Transverse colon (tissue), 4 donors: ENCODE data around the gene SMIM9. TPM values are rescaled to one million over a fixed set of nuclear protein-coding genes. Genes with fewer than 3 reads are reported as not detected.
A peak's percentile ranks its signal among the peaks of the same experiment; 100 is the strongest.
"Not testable (repeated sequence)": the region's sequence is repeated elsewhere in the genome, so short reads cannot be mapped to it uniquely, and the experiment has no call there.

Source experiments
- DNase-seq: peaks from one replicate; pipeline ENCODE4 v3.0.0-alpha.2; 2019
- H3K27ac ChIP-seq, 4 donors: fragments of 200-600 bp; sonication (generic); 2 replicates each; pipeline ENCODE4 v1.5.1; 2016 to 2018; ENCODE audit warnings: inconsistent platforms in 4 of 4
- H3K27me3 ChIP-seq: fragments of 200-600 bp; sonication (generic); 2 replicates; pipeline ENCODE4 v1.5.1; 2017; ENCODE audit warnings: inconsistent platforms
- H3K36me3 ChIP-seq, 4 donors: fragments of 200-600 bp; sonication (generic); 2 replicates each; pipeline ENCODE4 v1.5.1; 2017 to 2019; ENCODE audit warnings: inconsistent platforms in 4 of 4
- H3K4me1 ChIP-seq, 4 donors: fragments of 200-600 bp; sonication (generic); 2 replicates each; pipeline ENCODE4 v1.5.1; 2017 to 2020; ENCODE audit warnings: inconsistent platforms in 4 of 4
- H3K4me3 ChIP-seq, 4 donors: fragments of 200-600 bp; sonication (generic); 1 replicate in 1 of 4; 2 replicates in 3 of 4; pipeline versions ENCODE4 v1.5.1 to v1.6.1; 2017 to 2019; ENCODE audit warnings: inconsistent platforms in 4 of 4
- H3K9me3 ChIP-seq, 2 donors: fragments of 200-600 bp; sonication (generic); 2 replicates each; pipeline ENCODE4 v1.5.1; 2017 to 2019; ENCODE audit warnings: inconsistent platforms in 2 of 2
- EP300 ChIP-seq: sonication (generic); formaldehyde crosslinking; IDR thresholded peaks from one replicate; pipeline ENCODE4 v1.6.1; 2017; ENCODE audit warnings: antibody characterized with exemption, low read depth
- POLR2A ChIP-seq: fragments of 450-650 bp; IDR thresholded peaks from one replicate; pipeline ENCODE4 v1.6.1; 2016; ENCODE audit warnings: antibody characterized with exemption, mild to moderate bottlenecking, moderate library complexity
- POLR2AphosphoS5 ChIP-seq, 3 donors: sonication (generic); formaldehyde crosslinking; IDR thresholded peaks; one replicate each; pipeline ENCODE4 v1.6.1; 2016; ENCODE audit warnings: antibody characterized with exemption in 3 of 3
- WGBS, 2 donors: methylation state at CpG; one replicate each; pipeline ENCODE4 v1.1.5; 2018; ENCODE audit warnings: low coverage in 1 of 2; 5-methylcytosine and 5-hydroxymethylcytosine counted together
- in situ Hi-C, 4 donors: fragments of 200-750 bp; cut with MboI; loops; one replicate each; pipeline versions ENCODE4 v1.15.0 to v1.15.1; 2017; ENCODE audit warnings: low sequenced_read_pairs in 3 of 4, low pct_ligation_motif_present in 1 of 4, low pct_unique_long_range_greater_than_20kb in 1 of 4
- intact Hi-C: fragments of 100-400 bp; cut with DNase I; formaldehyde crosslinking; loops from one replicate; pipeline ENCODE4 v1.15.1; 2023; ENCODE audit warnings: low total_unique reads
- total RNA-seq, 4 donors: library from RNA; depleted of rRNA; stranded (reverse); fragments of >200 nt; gene quantifications; one replicate each; pipeline ENCODE4 v1.1.0, GENCODE V29; 2016
- TF ChIP-seq, protein P1 (sequence below), 5 experiments: fragments of 200-600 bp in 3 of 5; fragments of 450-650 bp in 2 of 5; sonication (generic) in 3 of 5; IDR thresholded peaks; 1 replicate in 2 of 5; 2 replicates in 3 of 5; pipeline ENCODE4 v1.5.1; 2016 to 2017; ENCODE audit warnings: antibody characterized with exemption in 5 of 5, inconsistent platforms in 3 of 5, mild to moderate bottlenecking in 2 of 5, moderate library complexity in 1 of 5

SMIM9 gene
- total RNA-seq, 4 donors from 2014 or later: not detected

DNA sequence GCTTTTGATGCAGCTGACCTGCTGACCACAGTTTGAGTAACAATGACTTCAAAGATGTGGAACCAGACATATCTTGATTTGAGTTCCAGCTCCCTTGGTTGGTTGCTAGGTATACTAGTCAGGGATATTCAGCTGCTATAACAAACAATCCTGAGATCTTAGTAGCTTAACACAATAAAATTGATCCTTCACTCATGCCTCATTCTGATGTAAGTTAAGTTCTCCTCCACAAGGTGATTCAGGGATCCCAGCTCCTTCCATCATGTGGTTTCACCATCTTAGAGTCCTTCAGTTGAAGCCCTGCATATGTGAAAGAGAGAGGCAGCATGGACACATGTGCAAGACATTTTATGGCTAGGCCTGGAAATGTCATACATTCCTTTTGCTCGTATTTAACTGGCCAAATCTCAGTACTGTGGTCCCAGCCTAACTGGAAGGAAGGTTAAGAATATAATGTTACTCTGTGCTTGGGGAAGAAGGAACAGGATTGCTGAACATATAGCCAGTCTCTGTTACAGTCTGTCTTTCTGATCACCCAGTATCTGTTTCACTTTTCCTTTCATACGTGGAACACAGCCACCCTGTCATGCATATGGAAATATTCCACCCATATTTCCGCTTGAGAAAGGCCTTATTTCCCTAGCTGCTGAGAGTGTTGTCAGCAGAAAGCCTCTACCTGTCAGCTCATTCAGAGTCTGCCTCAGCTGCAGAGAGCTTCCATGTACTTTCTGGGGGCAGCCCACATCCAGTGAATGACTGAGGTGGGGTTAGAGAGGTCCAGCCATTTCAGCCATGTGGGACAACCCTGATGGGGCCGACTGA, 7.1 kb downstream of the SMIM9 start:
- Histone ChIP-seq H3K36me3 (no peaks in the 10 kb centered on the region), H3K27me3 (no peaks in the 10 kb centered on the region), H3K4me3 (no peak overlapping the region), H3K27ac (peak overlapping the region in 3 of 4 donors; percentile 28 to 45 (median 28)), H3K9me3 (no peaks in the 10 kb centered on the region), H3K4me1 (no peaks in the 10 kb centered on the region)
- no peak for DNase-seq
- WGBS, 2 donors: 51% methylated on average over 4 of the region's 4 CpGs; no CpG with 5 or more reads in 1 of the 2 donors
- TF ChIP-seq EP300 (no peak), POLR2A (no peak), POLR2AphosphoS5 (IDR thresholded peaks at IDR 0.05) (no peak)
- TF ChIP-seq, protein P1, sequence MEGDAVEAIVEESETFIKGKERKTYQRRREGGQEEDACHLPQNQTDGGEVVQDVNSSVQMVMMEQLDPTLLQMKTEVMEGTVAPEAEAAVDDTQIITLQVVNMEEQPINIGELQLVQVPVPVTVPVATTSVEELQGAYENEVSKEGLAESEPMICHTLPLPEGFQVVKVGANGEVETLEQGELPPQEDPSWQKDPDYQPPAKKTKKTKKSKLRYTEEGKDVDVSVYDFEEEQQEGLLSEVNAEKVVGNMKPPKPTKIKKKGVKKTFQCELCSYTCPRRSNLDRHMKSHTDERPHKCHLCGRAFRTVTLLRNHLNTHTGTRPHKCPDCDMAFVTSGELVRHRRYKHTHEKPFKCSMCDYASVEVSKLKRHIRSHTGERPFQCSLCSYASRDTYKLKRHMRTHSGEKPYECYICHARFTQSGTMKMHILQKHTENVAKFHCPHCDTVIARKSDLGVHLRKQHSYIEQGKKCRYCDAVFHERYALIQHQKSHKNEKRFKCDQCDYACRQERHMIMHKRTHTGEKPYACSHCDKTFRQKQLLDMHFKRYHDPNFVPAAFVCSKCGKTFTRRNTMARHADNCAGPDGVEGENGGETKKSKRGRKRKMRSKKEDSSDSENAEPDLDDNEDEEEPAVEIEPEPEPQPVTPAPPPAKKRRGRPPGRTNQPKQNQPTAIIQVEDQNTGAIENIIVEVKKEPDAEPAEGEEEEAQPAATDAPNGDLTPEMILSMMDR (IDR thresholded peaks at IDR 0.05): no peak
- in situ Hi-C loops: loop anchor here in 2 of 4 donors (25.0 kb wide), 2 partner anchors 90 to 240 kb away; partner anchors contain the start of gene CTAG1A (in 2 of the 2)
- intact Hi-C loops: no loop called here

DNA sequence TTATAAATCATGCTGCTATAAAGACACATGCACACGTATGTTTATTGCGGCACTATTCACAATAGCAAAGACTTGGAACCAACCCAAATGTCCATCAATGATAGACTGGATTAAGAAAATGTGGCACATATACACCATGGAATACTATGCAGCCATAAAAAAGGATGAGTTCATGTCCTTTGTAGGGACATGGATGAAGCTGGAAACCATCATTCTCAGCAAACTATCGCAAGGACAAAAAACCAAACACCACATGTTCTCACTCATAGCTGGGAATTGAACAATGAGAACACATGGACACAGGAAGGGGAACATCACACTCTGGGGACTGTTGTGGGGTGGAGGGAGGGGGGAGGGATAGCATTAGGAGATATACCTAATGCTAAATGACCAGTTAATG, 8.9 kb downstream of the SMIM9 start:
- H3K9me3 ChIP-seq, H3K4me3 ChIP-seq, H3K27ac ChIP-seq, H3K4me1 ChIP-seq, intact Hi-C loops, DNase-seq, H3K36me3 ChIP-seq, H3K27me3 ChIP-seq: not testable (repeated sequence)
- 88% methylated on average over 1 of the region's 3 CpGs; no CpG with 5 or more reads in 1 of the 2 donors for WGBS, 2 donors
- in situ Hi-C loops: loop anchor here in 2 of 4 donors (25.0 kb wide), 2 partner anchors 88 to 238 kb away; partner anchors contain the start of gene CTAG1A (in 2 of the 2)

DNA sequence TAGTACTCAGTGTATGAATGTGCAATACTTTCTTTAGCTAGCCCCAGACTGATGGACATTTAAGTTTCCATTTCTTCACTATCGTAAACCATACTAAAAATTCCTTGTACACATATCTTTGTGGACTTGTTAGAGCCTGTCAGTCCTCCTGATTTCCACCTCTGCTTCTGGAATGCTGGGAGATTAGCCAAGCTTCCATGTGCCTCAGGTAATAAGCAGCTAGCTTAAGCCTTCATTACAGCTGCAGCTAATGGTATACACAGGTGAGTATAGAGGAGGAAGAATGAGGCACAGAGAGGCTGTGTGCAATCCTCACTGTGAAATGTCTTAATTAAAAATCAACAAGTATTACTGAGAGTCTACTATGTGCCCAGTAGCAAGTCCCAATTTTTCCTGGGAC, 9.8 kb downstream of the SMIM9 start:
- no peak overlapping the region for H3K27ac ChIP-seq
- no peak for DNase-seq
- no peaks in the 10 kb centered on the region for H3K4me1 ChIP-seq
- in situ Hi-C loops: loop anchor here in 2 of 4 donors (25.0 kb wide), 2 partner anchors 87 to 237 kb away; partner anchors contain the start of gene CTAG1A (in 2 of the 2)
- intact Hi-C loops: no loop called here
- no peaks in the 10 kb centered on the region for H3K36me3 ChIP-seq
- no peaks in the 10 kb centered on the region for H3K9me3 ChIP-seq
- WGBS, 2 donors: 67 to 76% methylated on average over 1 of the region's 1 CpG
- no peaks in the 10 kb centered on the region for H3K27me3 ChIP-seq
- no peak for TF ChIP-seq POLR2AphosphoS5 (IDR thresholded peaks at IDR 0.05)
- no peak for TF ChIP-seq POLR2A
- TF ChIP-seq, protein P1 (IDR thresholded peaks at IDR 0.05): no peak
- TF ChIP-seq EP300: no peak
- no peak overlapping the region for H3K4me3 ChIP-seq

DNA sequence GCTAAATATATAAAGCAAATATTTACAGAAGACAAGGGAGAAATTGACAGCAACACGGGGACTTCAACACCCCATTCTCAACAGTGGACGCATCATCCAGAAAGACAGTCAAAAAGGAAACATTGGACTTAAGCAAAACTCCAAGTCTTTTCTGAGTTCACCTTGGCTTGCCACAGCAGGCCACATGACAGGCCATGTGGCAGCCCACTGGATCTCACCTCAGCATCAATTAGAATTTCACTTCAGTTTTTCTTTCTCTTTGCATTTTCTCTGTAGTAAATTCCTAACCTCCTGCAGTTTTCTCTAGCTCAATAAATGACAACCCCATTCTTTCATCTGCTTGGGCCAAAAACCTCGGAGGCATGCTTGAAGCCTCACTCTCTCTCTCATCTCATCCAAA, 12.4 kb downstream of the SMIM9 start:
- Histone ChIP-seq H3K4me3 (no peak overlapping the region), H3K27me3 (no peaks in the 10 kb centered on the region), H3K36me3 (no peaks in the 10 kb centered on the region), H3K27ac (no peak overlapping the region), H3K4me1 (no peaks in the 10 kb centered on the region), H3K9me3 (no peaks in the 10 kb centered on the region)
- in situ Hi-C loops (no loop called here), intact Hi-C loops (no loop called here)
- WGBS, 2 donors: 40 to 68% methylated on average over 1 to 3 of the region's 3 CpGs
- TF ChIP-seq EP300 (no peak), POLR2AphosphoS5 (IDR thresholded peaks at IDR 0.05) (no peak), POLR2A (no peak)
- TF ChIP-seq, protein P1 (IDR thresholded peaks at IDR 0.05): no peak
- DNase-seq: no peak
